GM11168 (cell line): Measurements from ENCODE around the gene MIGA2.
"Not testable (repeated sequence)": the region's sequence is repeated elsewhere in the genome, so short reads cannot be mapped to it uniquely, and the experiment has no call there.

ENCODE experiments used
- in situ Hi-C: fragments of 300-500 bp; cut with MboI; formaldehyde crosslinking; loops from one replicate; pipeline ENCODE4 v1.12.0; 2022; ENCODE audit warnings: low sequenced_read_pairs; ENCODE audit not compliant: unreplicated experiment

MIGA2 gene

GRCh38 chr9:129036241-129036922 lies at the start of gene MIGA2:
MIGA2 (plus strand) TSS chr9:129036626; CDS start chr9:129040595, 3,969 bp downstream.
- in situ Hi-C loops = no loop called here

- in situ Hi-C loops = no loop called here
These were observed 49.8 kb upstream of the MIGA2 start for GRCh38 chr9:128986671-128987070.

- in situ Hi-C loops = no loop called here
These were observed 48.6 kb upstream of the MIGA2 start for GRCh38 chr9:128987805-128988204.

- in situ Hi-C loops = no loop called here
These were observed 43.4 kb upstream of the MIGA2 start for GRCh38 chr9:128992995-128993394.

GRCh38 chr9:128995791-128996190 lies 40.6 kb upstream of the MIGA2 start:
- in situ Hi-C loops = no loop called here

GRCh38 chr9:128998462-128998861 lies 38.0 kb upstream of the MIGA2 start:
- in situ Hi-C loops = no loop called here

- in situ Hi-C loops = no loop called here
These were observed 36.7 kb upstream of the MIGA2 start for GRCh38 chr9:128999581-129000206.

- in situ Hi-C loops = no loop called here
These were observed 34.7 kb upstream of the MIGA2 start for GRCh38 chr9:129001504-129002325.

GRCh38 chr9:129002992-129003391 lies 33.4 kb upstream of the MIGA2 start:
- in situ Hi-C loops = no loop called here

- in situ Hi-C loops = not testable (repeated sequence)
These were observed 32.3 kb upstream of the MIGA2 start for GRCh38 chr9:129004173-129004572.

- in situ Hi-C loops = no loop called here
These were observed 31.0 kb upstream of the MIGA2 start for GRCh38 chr9:129005336-129005997.

- in situ Hi-C loops = no loop called here
These were observed 29.9 kb upstream of the MIGA2 start for GRCh38 chr9:129006328-129007034.

GRCh38 chr9:129007035-129007765 lies 29.2 kb upstream of the MIGA2 start:
- in situ Hi-C loops = no loop called here

GRCh38 chr9:129007766-129008468 lies 28.5 kb upstream of the MIGA2 start:
- in situ Hi-C loops = no loop called here

GRCh38 chr9:129008469-129008965 lies 27.9 kb upstream of the MIGA2 start:
- in situ Hi-C loops = no loop called here

GRCh38 chr9:129008986-129009583 lies 27.3 kb upstream of the MIGA2 start:
- in situ Hi-C loops = no loop called here

GRCh38 chr9:129009584-129010141 lies 26.8 kb upstream of the MIGA2 start:
- in situ Hi-C loops = no loop called here
